A549 treated with Hydrocortisone at 1 μM for 4 hours (cell line): ENCODE data around the gene AASDHPPT. TPM values are rescaled to one million over a fixed set of nuclear protein-coding genes. Genes with fewer than 3 reads are reported as not detected.

ENCODE experiments used
- total RNA-seq: library from RNA; stranded (reverse); fragments of 200-300 nt; extraction: Qiagen RNA extraction; gene quantifications from 5 replicates; pipeline ENCODE4 v1.2.3, GENCODE V29; 2022

Gene AASDHPPT
- total RNA-seq = 28.3 to 40.2 TPM (median 31.9 TPM) in 5 replicates

GRCh38 chr11:106077609-106078455 lies at the start of gene AASDHPPT:
AASDHPPT (plus strand) TSS chr11:106077662; CDS start chr11:106077711, 49 bp downstream.

GRCh38 chr11:106076919-106077608 lies 398 bp upstream of the AASDHPPT start, which contains the start of gene KBTBD3:
KBTBD3 (minus strand) TSS chr11:106077347; CDS start chr11:106059097, 18,250 bp downstream.

Other genes with a start within 250 kb of the AASDHPPT start
- 7.8 to 13.2 TPM (median 9.0 TPM) in 5 replicates for gene MSANTD4, start 55.4 kb upstream of the AASDHPPT start, total RNA-seq
- 0.74 to 1.6 TPM (median 1.4 TPM) in 5 replicates for gene KBTBD3, start 315 bp upstream of the AASDHPPT start, total RNA-seq